ENCODE data around the gene ACADSB.

DNA sequence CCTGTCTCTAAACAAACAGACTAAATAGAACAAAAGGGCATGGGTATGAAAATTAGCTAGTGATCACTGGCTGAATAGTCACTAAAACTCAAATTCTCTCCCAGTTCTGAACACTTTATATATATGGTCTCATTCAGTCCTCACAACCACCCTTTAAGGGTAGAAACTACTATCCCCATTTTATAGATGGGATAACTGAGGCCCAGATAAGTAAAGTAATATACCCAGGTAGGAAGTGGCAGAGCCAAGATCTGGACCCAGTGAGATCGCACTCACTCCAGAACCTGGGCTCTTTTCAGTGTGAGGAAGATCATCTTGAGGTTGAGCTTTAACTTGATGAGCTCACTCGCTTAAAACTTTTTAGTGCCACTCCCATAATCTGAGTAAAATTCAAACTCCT, 24.1 kb upstream of the ACADSB start:
- TF ChIP-seq EZH2 (IDR thresholded peaks at IDR 0.05; ENCODE audit: borderline replicate concordance, insufficient read depth, low read length, poor library complexity, severe bottlenecking) (no peak), CTCF (IDR thresholded peaks at IDR 0.05; ENCODE audit: poor library complexity, severe bottlenecking) (no peak), TAF1 (IDR thresholded peaks at IDR 0.05; ENCODE audit: low read depth) (no peak), POLR2AphosphoS5 (IDR thresholded peaks at IDR 0.05) (no peak), EP300 (conservative IDR thresholded peaks at IDR 0.05; ENCODE audit: poor library complexity, severe bottlenecking) (no peak), SMC3 (conservative IDR thresholded peaks at IDR 0.05; ENCODE audit: poor library complexity) (no peak), MXI1 (conservative IDR thresholded peaks at IDR 0.05; ENCODE audit: poor library complexity, severe bottlenecking) (no peak), RAD21 (conservative IDR thresholded peaks at IDR 0.05) (no peak)
- TF ChIP-seq, protein P1, sequence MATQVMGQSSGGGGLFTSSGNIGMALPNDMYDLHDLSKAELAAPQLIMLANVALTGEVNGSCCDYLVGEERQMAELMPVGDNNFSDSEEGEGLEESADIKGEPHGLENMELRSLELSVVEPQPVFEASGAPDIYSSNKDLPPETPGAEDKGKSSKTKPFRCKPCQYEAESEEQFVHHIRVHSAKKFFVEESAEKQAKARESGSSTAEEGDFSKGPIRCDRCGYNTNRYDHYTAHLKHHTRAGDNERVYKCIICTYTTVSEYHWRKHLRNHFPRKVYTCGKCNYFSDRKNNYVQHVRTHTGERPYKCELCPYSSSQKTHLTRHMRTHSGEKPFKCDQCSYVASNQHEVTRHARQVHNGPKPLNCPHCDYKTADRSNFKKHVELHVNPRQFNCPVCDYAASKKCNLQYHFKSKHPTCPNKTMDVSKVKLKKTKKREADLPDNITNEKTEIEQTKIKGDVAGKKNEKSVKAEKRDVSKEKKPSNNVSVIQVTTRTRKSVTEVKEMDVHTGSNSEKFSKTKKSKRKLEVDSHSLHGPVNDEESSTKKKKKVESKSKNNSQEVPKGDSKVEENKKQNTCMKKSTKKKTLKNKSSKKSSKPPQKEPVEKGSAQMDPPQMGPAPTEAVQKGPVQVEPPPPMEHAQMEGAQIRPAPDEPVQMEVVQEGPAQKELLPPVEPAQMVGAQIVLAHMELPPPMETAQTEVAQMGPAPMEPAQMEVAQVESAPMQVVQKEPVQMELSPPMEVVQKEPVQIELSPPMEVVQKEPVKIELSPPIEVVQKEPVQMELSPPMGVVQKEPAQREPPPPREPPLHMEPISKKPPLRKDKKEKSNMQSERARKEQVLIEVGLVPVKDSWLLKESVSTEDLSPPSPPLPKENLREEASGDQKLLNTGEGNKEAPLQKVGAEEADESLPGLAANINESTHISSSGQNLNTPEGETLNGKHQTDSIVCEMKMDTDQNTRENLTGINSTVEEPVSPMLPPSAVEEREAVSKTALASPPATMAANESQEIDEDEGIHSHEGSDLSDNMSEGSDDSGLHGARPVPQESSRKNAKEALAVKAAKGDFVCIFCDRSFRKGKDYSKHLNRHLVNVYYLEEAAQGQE (IDR thresholded peaks at IDR 0.05; ENCODE audit: borderline replicate concordance): no peak
